Activated CD4-positive, alpha-beta memory T cell treated with anti-CD3 and anti-CD28 coated beads, Interleukin-2, amount 10 ng/mL, durations not matched to agents 7 days and 5 days (primary cell): ENCODE measurements around the gene FAHD2B. TPM values are rescaled to one million over a fixed set of nuclear protein-coding genes. Genes with fewer than 3 reads are reported as not detected.
"Not testable (repeated sequence)": the region's sequence is repeated elsewhere in the genome, so short reads cannot be mapped to it uniquely, and the experiment has no call there.

Experiments
- CTCF ChIA-PET: fragments of 350-600 bp; sonication (Branson Sonifier 250); formaldehyde crosslinking; loops from one replicate; lab custom pipeline; 2021; ENCODE audit warnings: antibody characterized with exemption, inconsistent platforms; lab: Charles Lee
- POLR2A ChIA-PET: fragments of 350-600 bp; sonication (Branson Sonifier 250); formaldehyde crosslinking; loops from one replicate; lab custom pipeline; 2021; ENCODE audit warnings: antibody characterized with exemption; lab: Charles Lee
- DNase-seq: peaks from one replicate; pipeline ENCODE4 v3.0.0-alpha.2; 2020
- H3K27ac Mint-ChIP-seq: one replicate; pipeline ENCODE4 v1.8.0; 2021; ENCODE audit warnings: mild to moderate bottlenecking, mixed read lengths
- H3K27me3 Mint-ChIP-seq: one replicate; pipeline ENCODE4 v1.8.0; 2021; ENCODE audit warnings: mixed read lengths
- H3K36me3 Mint-ChIP-seq: one replicate; pipeline ENCODE4 v1.8.0; 2021; ENCODE audit warnings: low read depth, mixed read lengths
- H3K4me1 Mint-ChIP-seq: one replicate; pipeline ENCODE4 v1.8.0; 2021; ENCODE audit warnings: mixed read lengths
- H3K4me3 Mint-ChIP-seq: one replicate; pipeline ENCODE4 v1.8.0; 2021; ENCODE audit warnings: mild to moderate bottlenecking, mixed read lengths
- H3K9me3 Mint-ChIP-seq: one replicate; pipeline ENCODE4 v1.8.0; 2021; ENCODE audit warnings: mixed read lengths
- total RNA-seq, 2 experiments: library from RNA; stranded (reverse); gene quantifications; one replicate each; pipeline ENCODE4 v1.2.3, GENCODE V29; 2021

The FAHD2B gene
- total RNA-seq, 2 experiments from 2014 or later, result 21.0 to 22.0 TPM

- DNase-seq, H3K4me1 Mint-ChIP-seq, H3K36me3 Mint-ChIP-seq, H3K4me3 Mint-ChIP-seq, CTCF ChIA-PET, H3K9me3 Mint-ChIP-seq, H3K27ac Mint-ChIP-seq, POLR2A ChIA-PET: not testable (repeated sequence)
- H3K27me3 Mint-ChIP-seq, result peaks cover 14% of the 10 kb centered on the region
Observed at GRCh38 chr2:97059782-97060181, 34.9 kb downstream of the FAHD2B start.

GRCh38 chr2:97056150-97056549, 38.5 kb downstream of the FAHD2B start:
- H3K27ac Mint-ChIP-seq, H3K36me3 Mint-ChIP-seq, H3K27me3 Mint-ChIP-seq, DNase-seq, H3K9me3 Mint-ChIP-seq, POLR2A ChIA-PET, H3K4me3 Mint-ChIP-seq, H3K4me1 Mint-ChIP-seq, CTCF ChIA-PET: not testable (repeated sequence)

GRCh38 chr2:97050032-97050431, 44.6 kb downstream of the FAHD2B start:
- H3K4me3 Mint-ChIP-seq, CTCF ChIA-PET, H3K36me3 Mint-ChIP-seq, H3K4me1 Mint-ChIP-seq, DNase-seq, H3K9me3 Mint-ChIP-seq, H3K27me3 Mint-ChIP-seq, POLR2A ChIA-PET, H3K27ac Mint-ChIP-seq: not testable (repeated sequence)

- H3K4me1 Mint-ChIP-seq, POLR2A ChIA-PET, H3K36me3 Mint-ChIP-seq, CTCF ChIA-PET, H3K27ac Mint-ChIP-seq, H3K4me3 Mint-ChIP-seq, H3K9me3 Mint-ChIP-seq: not testable (repeated sequence)
- peaks cover 10% of the 10 kb centered on the region for H3K27me3 Mint-ChIP-seq
- DNase-seq, result peak; percentile 24
Observed at GRCh38 chr2:97048448-97048847, 46.2 kb downstream of the FAHD2B start.

- H3K4me3 Mint-ChIP-seq, POLR2A ChIA-PET, H3K4me1 Mint-ChIP-seq, H3K9me3 Mint-ChIP-seq, CTCF ChIA-PET, H3K27ac Mint-ChIP-seq, H3K36me3 Mint-ChIP-seq, DNase-seq: not testable (repeated sequence)
- H3K27me3 Mint-ChIP-seq, result peaks cover 12% of the 10 kb centered on the region
Observed at GRCh38 chr2:97046676-97047075, 48.0 kb downstream of the FAHD2B start.

GRCh38 chr2:97045895-97046499, 48.7 kb downstream of the FAHD2B start:
- H3K4me1 Mint-ChIP-seq, H3K27ac Mint-ChIP-seq, CTCF ChIA-PET, DNase-seq, POLR2A ChIA-PET, H3K36me3 Mint-ChIP-seq, H3K4me3 Mint-ChIP-seq, H3K9me3 Mint-ChIP-seq: not testable (repeated sequence)
- H3K27me3 Mint-ChIP-seq, result peaks cover 12% of the 10 kb centered on the region

Other genes with a start within 250 kb of the FAHD2B start
- 10 to 100 TPM; 44.1 to 47.7 TPM for gene ANKRD39, start 236.9 kb downstream of the FAHD2B start, total RNA-seq
- 10 to 100 TPM; 22.2 to 22.5 TPM for gene SEMA4C, start 224.8 kb downstream of the FAHD2B start, total RNA-seq
- gene FAM178B, start 108.3 kb downstream of the FAHD2B start, total RNA-seq, result under 1 TPM; 0.48 to 0.65 TPM
- 10 to 100 TPM; 45.1 to 51.1 TPM for gene ANKRD36, start 18.3 kb upstream of the FAHD2B start, total RNA-seq